Osteocyte (in vitro differentiated cells): ENCODE measurements around the gene ZNF564. TPM values are rescaled to one million over a fixed set of nuclear protein-coding genes. Genes with fewer than 3 reads are reported as not detected.

Experiments used
- DNase-seq: peaks from one replicate; pipeline ENCODE4 v3.0.0; 2021; ENCODE audit warnings: mixed read lengths; ENCODE audit not compliant: unreplicated experiment; ENCODE audit errors: extremely low spot score
- H3K27ac Mint-ChIP-seq: one replicate; pipeline ENCODE4 v1.8.0; 2021; ENCODE audit warnings: mild to moderate bottlenecking, mixed read lengths; ENCODE audit not compliant: unreplicated experiment
- H3K27me3 Mint-ChIP-seq: one replicate; pipeline ENCODE4 v1.8.0; 2021; ENCODE audit warnings: mixed read lengths; ENCODE audit not compliant: unreplicated experiment
- H3K36me3 Mint-ChIP-seq: one replicate; pipeline ENCODE4 v1.8.0; 2021; ENCODE audit warnings: mixed read lengths; ENCODE audit not compliant: unreplicated experiment
- H3K4me1 Mint-ChIP-seq: one replicate; pipeline ENCODE4 v1.8.0; 2021; ENCODE audit warnings: mixed read lengths; ENCODE audit not compliant: unreplicated experiment
- H3K4me3 Mint-ChIP-seq: one replicate; pipeline ENCODE4 v1.8.0; 2021; ENCODE audit warnings: mild to moderate bottlenecking, moderate library complexity, mixed read lengths; ENCODE audit not compliant: unreplicated experiment
- H3K9me3 Mint-ChIP-seq: one replicate; pipeline ENCODE4 v1.8.0; 2021; ENCODE audit warnings: mixed read lengths; ENCODE audit not compliant: unreplicated experiment
- total RNA-seq: library from RNA; stranded (reverse); gene quantifications from 2 replicates; pipeline ENCODE4 v1.2.1, GENCODE V29; 2021
- TF ChIP-seq, protein P1 (sequence below): fragments of 200-600 bp; sonication (generic); IDR thresholded peaks from 2 replicates; pipeline ENCODE4 v1.5.0; 2021; ENCODE audit warnings: antibody characterized with exemption, mild to moderate bottlenecking, moderate library complexity

Gene ZNF564
- total RNA-seq, 1 donor from 2014 or later: 10.7 TPM

- no peak overlapping the region for H3K4me3 Mint-ChIP-seq
- peaks cover 4% of the 10 kb centered on the region for H3K4me1 Mint-ChIP-seq
- no peaks in the 10 kb centered on the region for H3K36me3 Mint-ChIP-seq
- no peaks in the 10 kb centered on the region for H3K9me3 Mint-ChIP-seq
- peak; percentile 96 for DNase-seq
- TF ChIP-seq, protein P1, sequence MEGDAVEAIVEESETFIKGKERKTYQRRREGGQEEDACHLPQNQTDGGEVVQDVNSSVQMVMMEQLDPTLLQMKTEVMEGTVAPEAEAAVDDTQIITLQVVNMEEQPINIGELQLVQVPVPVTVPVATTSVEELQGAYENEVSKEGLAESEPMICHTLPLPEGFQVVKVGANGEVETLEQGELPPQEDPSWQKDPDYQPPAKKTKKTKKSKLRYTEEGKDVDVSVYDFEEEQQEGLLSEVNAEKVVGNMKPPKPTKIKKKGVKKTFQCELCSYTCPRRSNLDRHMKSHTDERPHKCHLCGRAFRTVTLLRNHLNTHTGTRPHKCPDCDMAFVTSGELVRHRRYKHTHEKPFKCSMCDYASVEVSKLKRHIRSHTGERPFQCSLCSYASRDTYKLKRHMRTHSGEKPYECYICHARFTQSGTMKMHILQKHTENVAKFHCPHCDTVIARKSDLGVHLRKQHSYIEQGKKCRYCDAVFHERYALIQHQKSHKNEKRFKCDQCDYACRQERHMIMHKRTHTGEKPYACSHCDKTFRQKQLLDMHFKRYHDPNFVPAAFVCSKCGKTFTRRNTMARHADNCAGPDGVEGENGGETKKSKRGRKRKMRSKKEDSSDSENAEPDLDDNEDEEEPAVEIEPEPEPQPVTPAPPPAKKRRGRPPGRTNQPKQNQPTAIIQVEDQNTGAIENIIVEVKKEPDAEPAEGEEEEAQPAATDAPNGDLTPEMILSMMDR: peak; percentile 87
- H3K27me3 Mint-ChIP-seq: no peaks in the 10 kb centered on the region
- H3K27ac Mint-ChIP-seq: no peak overlapping the region
These were observed 12.9 kb upstream of the ZNF564 start for GRCh38 chr19:12564016-12564664.

DNA sequence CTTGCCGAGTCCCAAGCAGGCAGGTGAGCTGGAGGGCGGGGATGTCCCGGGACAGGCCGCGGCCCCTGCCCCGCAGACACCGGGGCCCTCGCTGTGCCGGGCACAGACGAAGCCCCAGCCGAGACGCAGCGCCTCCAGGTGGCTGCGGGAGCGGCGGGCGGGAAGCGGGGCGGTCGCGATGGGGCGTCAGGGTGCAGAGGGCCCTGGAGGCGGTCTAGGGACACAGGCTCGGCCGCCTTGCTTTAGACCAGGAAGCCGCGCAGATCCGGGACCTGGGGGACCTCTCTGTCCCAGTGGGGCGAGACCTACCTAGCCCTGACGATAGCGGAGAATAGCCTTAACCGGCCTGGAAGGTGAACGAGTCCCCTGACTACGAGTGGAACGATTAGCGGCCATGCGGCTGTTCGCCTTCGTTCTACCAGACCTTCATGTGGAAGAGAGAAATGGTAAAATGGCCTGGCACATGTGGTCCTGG is 4.2 kb upstream of the ZNF564 start:
- Mint-ChIP-seq H3K4me3 (no peak overlapping the region), H3K27ac (no peak overlapping the region), H3K9me3 (no peaks in the 10 kb centered on the region), H3K36me3 (no peaks in the 10 kb centered on the region), H3K4me1 (peaks cover 12% of the 10 kb centered on the region), H3K27me3 (no peaks in the 10 kb centered on the region)
- TF ChIP-seq, protein P1: no peak
- DNase-seq: no peak

DNA sequence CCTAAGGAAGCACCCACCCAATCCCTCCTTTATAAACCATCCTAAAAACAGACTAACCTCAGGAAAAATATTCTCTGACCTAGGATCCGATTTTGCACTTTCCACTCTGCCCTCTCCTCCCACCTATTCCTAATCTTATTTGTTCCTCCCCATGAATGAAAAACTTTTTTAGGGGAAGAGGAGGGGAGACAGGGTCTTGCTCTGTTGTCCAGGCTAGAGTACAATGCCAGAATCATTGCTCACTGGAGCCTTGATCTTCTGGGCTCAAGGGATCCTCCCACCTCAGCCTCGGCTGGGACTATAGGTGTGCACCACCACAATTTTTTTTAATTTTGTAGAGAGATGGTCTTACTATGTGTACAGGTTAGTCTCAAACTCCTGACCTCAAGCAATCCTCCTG is 4.4 kb downstream of the ZNF564 start:
- H3K4me1 Mint-ChIP-seq: peaks cover 16% of the 10 kb centered on the region
- H3K27me3 Mint-ChIP-seq: no peaks in the 10 kb centered on the region
- H3K36me3 Mint-ChIP-seq: peaks cover 48% of the 10 kb centered on the region
- H3K27ac Mint-ChIP-seq: no peak overlapping the region
- TF ChIP-seq, protein P1: no peak
- DNase-seq: no peak
- H3K9me3 Mint-ChIP-seq: peaks cover 21% of the 10 kb centered on the region
- no peak overlapping the region for H3K4me3 Mint-ChIP-seq

- Mint-ChIP-seq H3K4me3 (no peak overlapping the region), H3K9me3 (peaks cover 21% of the 10 kb centered on the region), H3K4me1 (peaks cover 11% of the 10 kb centered on the region), H3K27ac (no peak overlapping the region), H3K27me3 (no peaks in the 10 kb centered on the region), H3K36me3 (peaks cover 51% of the 10 kb centered on the region)
- TF ChIP-seq, protein P1: no peak
- DNase-seq: no peak
These were observed 5.2 kb downstream of the ZNF564 start for GRCh38 chr19:12546068-12546467.

DNA sequence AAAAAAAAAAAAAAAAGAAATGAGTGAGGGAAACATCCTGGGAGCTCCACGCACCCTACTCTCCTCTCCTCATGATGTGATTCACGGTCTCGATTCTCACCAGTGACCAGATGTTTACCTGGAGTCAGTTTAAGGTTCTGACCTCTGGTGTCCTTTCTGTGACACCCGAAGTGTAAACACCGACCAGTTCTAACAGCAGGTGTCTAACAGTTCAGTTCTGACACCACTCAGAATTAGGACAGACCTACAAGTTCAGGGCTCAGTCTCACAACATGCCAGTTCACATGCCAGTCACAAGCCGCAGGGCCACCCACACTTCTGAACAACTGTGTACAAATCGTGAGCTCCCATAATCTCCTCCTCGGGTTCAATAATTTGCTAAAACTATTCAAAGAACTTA is 6.0 kb downstream of the ZNF564 start:
- Mint-ChIP-seq H3K9me3 (peaks cover 22% of the 10 kb centered on the region), H3K36me3 (peaks cover 53% of the 10 kb centered on the region), H3K27ac (no peak overlapping the region), H3K4me3 (no peak overlapping the region), H3K27me3 (no peaks in the 10 kb centered on the region), H3K4me1 (peaks cover 11% of the 10 kb centered on the region)
- DNase-seq: no peak
- TF ChIP-seq, protein P1: no peak
